Urinary bladder (tissue), 4 donors: ENCODE data around the gene PHOSPHO1. TPM values are rescaled to one million over a fixed set of nuclear protein-coding genes. Genes with fewer than 3 reads are reported as not detected.
A peak's percentile ranks its signal among the peaks of the same experiment; 100 is the strongest.

Experiments used
- DNase-seq: peaks from one replicate; pipeline ENCODE4 v3.0.0-alpha.2; 2015; ENCODE audit errors: extremely low spot score
- H3K27ac ChIP-seq: one replicate; pipeline ENCODE4 v1.5.1; 2013; ENCODE audit warnings: low read depth, mild to moderate bottlenecking, moderate library complexity
- H3K36me3 ChIP-seq: one replicate; pipeline ENCODE4 v1.6.1; 2013; ENCODE audit warnings: mild to moderate bottlenecking, moderate library complexity; ENCODE audit not compliant: insufficient read depth
- H3K4me1 ChIP-seq: one replicate; pipeline ENCODE4 v1.6.1; 2013; ENCODE audit warnings: mild to moderate bottlenecking, moderate library complexity; ENCODE audit not compliant: insufficient read depth
- H3K4me3 ChIP-seq: one replicate; pipeline ENCODE4 v1.5.1; 2013; ENCODE audit warnings: low read depth, low read length
- WGBS: extraction: QIAGEN DNeasy Blood & Tissue Kit; methylation state at CpG from one replicate; pipeline ENCODE4 v1.1.7; 2013; 5-methylcytosine and 5-hydroxymethylcytosine counted together
- polyA plus RNA-seq: library from polyadenylated mRNA; stranded (reverse); fragments of 200-250 nt; gene quantifications from one replicate; pipeline ENCODE4 v1.2.3, GENCODE V29; 2013
- total RNA-seq: library from RNA; depleted of rRNA; stranded (reverse); fragments of >200 nt; gene quantifications from one replicate; pipeline ENCODE4 v1.2.3, GENCODE V29; 2014
- donor health status: healthy with polysubstance abuse.
- donor health status: healthy.

The PHOSPHO1 gene
- total and polyA plus RNA-seq, 2 donors, result 0.75 to 2.0 TPM

DNA sequence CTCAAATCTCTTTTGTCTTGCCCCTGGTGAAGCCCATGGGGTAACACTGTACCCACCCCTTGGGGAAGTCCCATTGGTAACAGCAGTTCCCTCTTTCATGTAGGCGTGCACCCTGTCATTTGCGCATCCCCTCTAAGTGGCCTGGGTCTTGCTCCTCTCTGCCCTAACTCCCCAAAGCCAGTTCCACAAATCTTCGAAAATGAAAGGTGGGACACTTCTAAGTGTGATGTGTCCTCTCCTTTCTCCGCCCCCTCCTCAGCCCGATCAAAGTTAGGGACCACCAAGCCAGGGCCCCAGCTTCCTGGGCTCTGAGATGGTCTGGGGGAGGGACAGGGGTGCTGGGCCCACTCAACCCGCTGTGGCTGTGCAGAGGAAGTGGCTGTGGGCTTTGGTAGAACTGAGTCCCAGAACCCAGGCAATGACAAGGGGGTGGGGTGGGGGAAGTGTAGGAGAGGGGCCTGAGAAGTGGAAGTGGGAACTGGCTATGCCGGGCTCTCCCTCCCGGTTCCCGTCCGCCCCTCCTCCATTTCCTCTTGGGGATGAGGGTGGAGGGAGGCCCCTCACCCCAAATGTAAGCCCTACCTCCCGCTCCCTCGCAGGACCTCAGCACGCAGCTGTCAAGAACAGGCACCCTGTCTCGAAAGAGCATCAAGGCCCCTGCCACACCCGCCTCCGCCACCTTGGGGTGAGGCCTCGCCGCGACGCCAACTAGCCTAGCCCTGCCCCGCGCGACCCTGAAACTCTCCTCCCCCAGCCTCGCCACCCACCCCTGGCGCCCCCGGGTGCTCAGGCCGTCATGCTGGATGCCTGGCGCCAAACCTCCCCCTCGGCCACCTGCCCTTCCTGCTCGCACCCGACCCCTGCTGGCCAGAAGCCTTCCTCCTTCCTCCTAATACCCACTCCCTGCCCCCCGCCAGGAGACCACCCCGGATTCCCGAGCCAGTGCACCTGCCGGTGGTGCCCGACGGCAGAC, 11.4 kb downstream of the PHOSPHO1 start:
- Histone ChIP-seq H3K27ac (peak overlapping the region; percentile 25), H3K4me3 (no peak overlapping the region)
- no peak for DNase-seq

DNA sequence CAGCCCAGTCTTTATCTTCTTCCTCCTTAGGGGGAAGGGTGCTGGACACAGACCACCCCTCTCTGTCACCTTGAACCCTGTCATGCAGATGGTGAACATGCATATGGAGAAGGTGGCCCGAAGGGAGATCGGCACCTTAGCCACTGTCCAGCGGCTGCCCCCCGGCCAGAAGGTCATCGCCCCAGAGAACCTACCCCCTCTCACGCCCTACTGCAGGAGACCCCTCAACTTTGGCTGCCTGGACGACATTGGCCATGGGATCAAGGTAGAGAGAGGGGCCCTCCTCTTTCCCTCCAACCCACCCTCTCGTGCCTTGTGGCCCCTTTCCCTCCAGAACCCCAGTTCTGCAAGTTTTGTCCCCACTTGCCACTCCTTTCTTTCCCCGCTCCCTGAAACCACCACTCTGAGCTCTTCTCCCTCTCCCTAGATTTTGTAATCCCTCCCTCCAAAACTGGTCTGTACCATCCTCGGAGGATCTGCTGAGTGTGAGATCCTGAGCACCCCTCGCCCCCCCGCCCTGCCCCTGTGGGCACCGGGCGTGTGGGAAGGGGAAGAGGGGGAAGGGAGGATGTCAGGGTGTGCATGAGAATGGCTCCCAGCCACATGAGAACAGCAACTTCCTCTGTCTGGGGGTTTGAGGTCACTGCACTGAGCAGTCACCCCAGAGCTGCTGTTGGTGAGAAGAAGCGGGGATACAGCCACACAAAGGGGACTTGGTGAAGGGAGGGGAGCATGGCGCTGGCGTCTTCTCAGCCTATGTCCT, 12.8 kb downstream of the PHOSPHO1 start:
- Histone ChIP-seq H3K4me1 (no peaks in the 10 kb centered on the region), H3K4me3 (no peak overlapping the region), H3K36me3 (no peaks in the 10 kb centered on the region), H3K27ac (no peak overlapping the region)
- 72% methylated on average over 17 of the region's 17 CpGs for WGBS
- no peak for DNase-seq

More for the DNA sequence above, 11.4 kb downstream of the PHOSPHO1 start:
- Histone ChIP-seq H3K36me3 (no peaks in the 10 kb centered on the region), H3K4me1 (peaks cover 4% of the 10 kb centered on the region)
- WGBS, result 41% methylated on average over 37 of the region's 37 CpGs

DNA sequence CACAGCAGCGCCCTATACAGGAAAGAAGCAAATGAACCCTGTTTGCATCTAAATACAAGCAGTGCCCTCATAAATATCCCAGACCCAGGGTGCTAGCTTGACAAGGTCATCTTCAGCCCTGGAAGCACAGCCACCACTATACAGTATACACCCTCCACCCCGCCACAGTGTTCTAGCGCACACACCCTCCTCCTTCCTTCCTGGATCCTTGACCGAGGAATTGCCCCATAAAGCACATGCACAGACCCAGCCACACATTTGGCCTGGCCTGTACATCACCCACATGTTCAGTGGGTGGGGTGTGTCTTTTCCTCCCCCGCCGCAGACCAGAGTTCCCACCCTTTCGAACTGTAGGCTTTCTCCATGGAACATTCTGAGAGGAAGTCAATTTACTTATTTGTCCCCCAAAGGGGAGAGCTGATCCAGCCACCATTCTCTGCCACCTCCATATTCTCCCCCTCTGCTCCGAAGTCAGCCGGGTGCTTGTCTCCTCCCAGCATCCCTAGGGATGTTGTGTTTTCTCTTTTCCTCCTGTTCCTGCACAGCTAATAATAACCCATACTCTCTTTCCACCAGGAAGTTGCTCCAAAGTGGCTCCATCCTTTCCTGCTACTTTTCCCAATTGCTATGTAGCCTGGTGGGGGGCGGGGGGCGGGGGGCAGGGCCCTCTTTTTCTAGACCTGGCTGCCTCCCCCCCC, 13.5 kb downstream of the PHOSPHO1 start:
- no peaks in the 10 kb centered on the region for H3K36me3 ChIP-seq
- no peaks in the 10 kb centered on the region for H3K4me1 ChIP-seq

DNA sequence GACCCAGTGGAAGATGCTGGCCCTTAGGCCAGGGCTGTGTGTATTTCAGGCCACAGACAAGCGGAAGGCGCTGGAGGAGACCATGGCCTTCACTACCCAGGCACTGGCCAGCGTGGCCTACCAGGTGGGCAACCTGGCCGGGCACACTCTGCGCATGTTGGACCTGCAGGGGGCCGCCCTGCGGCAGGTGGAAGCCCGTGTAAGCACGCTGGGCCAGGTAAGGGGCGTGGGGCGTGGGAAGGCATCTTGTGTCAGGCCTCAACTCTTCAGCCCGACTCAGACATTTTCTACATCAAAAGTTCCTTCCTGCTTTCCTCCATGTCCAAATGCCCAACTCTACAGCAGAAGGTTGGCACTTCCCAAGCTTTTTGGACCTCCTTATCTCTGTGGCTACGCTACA, 14.1 kb downstream of the PHOSPHO1 start:
- H3K36me3 ChIP-seq, result no peaks in the 10 kb centered on the region
- DNase-seq, result no peak
- no peak overlapping the region for H3K4me3 ChIP-seq
- WGBS, result 85% methylated on average over 13 of the region's 13 CpGs
- H3K27ac ChIP-seq, result no peak overlapping the region
- no peaks in the 10 kb centered on the region for H3K4me1 ChIP-seq

More for the DNA sequence above, 13.5 kb downstream of the PHOSPHO1 start:
- no peak overlapping the region for H3K27ac ChIP-seq
- 63% methylated on average over 11 of the region's 11 CpGs for WGBS
- no peak overlapping the region for H3K4me3 ChIP-seq
- no peak for DNase-seq

DNA sequence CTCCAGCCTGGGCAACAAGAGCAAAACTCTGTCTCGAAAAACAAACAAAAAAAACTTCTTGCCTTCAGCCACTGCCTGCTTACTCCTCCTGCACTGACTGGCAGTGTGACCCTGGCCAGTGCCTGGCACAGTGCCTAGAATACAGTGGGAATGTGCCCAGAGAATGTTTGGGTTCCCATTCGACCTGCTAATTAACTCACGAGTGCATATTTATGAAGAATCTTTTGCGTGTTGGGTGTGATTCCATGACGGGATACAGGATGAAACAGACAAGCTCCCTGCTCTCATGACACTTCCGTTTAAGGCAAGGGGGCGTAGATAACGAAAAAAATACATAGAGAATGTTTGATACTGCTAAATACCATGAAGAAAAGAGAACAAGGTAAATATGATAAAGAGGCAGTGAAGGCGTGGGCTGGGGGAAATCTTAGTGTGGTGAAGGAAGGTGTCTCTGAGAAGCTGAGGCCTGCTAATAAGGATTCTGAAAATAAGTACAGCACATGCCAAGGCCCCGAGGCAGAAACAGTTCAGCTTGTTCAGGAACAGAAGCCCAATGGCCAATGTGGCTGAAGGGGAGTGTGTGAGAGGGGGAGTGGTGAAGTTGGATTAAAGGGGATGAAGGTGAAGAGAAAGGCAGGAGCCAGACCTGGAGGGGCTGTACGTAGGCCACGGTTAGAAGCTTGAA, 15.8 kb downstream of the PHOSPHO1 start:
- no peak overlapping the region for H3K4me3 ChIP-seq
- no peaks in the 10 kb centered on the region for H3K36me3 ChIP-seq
- no peak overlapping the region for H3K27ac ChIP-seq
- no peak for DNase-seq
- 59% methylated on average over 12 of the region's 12 CpGs for WGBS
- no peaks in the 10 kb centered on the region for H3K4me1 ChIP-seq

DNA sequence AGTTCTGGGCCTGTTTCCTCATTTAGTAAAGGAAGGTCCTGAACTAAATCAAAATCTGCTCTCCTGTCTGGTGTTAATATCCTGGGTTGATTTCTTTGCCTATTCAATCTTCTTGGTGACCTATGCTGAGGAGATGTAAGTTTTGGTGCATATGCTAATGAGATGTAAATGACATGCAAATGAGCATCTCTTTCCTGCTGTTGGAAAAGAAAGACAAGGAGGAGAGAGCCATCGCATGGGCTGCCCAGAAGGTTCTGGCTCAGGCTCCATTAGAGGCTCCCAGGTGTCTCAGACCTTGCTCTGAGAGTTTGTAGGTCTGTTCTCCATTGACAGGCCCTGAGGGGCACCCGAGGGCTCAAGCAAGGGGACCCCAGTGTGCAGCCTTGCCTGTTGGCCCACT, 16.7 kb downstream of the PHOSPHO1 start:
- Histone ChIP-seq H3K36me3 (peaks cover under 1% of the 10 kb centered on the region), H3K27ac (no peak overlapping the region), H3K4me1 (no peaks in the 10 kb centered on the region), H3K4me3 (no peak overlapping the region)
- no peak for DNase-seq
- 93% methylated on average over 2 of the region's 2 CpGs for WGBS

DNA sequence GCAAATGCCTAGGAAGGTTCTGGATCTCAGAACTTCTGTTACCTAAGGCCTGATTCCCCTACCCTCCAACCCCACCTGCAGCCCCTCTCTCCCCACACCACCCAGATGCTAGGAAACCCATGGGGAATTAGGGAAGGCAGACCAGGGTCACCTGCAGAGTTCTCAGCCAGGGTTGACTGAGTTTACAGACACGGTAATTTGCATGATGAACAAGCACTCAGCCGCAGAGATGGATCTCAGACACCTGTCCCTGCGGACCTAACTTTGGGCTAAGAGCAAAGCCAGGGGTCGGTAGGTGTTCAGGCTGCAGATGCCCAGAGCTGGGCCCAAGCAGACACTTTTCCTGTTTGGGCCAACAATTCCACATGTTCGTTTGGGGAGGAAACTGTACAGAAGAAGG, 17.2 kb downstream of the PHOSPHO1 start:
- no peak for DNase-seq
- 71% methylated on average over 5 of the region's 5 CpGs for WGBS
- no peaks in the 10 kb centered on the region for H3K4me1 ChIP-seq
- no peak overlapping the region for H3K27ac ChIP-seq
- H3K36me3 ChIP-seq, result peaks cover 1% of the 10 kb centered on the region
- no peak overlapping the region for H3K4me3 ChIP-seq

DNA sequence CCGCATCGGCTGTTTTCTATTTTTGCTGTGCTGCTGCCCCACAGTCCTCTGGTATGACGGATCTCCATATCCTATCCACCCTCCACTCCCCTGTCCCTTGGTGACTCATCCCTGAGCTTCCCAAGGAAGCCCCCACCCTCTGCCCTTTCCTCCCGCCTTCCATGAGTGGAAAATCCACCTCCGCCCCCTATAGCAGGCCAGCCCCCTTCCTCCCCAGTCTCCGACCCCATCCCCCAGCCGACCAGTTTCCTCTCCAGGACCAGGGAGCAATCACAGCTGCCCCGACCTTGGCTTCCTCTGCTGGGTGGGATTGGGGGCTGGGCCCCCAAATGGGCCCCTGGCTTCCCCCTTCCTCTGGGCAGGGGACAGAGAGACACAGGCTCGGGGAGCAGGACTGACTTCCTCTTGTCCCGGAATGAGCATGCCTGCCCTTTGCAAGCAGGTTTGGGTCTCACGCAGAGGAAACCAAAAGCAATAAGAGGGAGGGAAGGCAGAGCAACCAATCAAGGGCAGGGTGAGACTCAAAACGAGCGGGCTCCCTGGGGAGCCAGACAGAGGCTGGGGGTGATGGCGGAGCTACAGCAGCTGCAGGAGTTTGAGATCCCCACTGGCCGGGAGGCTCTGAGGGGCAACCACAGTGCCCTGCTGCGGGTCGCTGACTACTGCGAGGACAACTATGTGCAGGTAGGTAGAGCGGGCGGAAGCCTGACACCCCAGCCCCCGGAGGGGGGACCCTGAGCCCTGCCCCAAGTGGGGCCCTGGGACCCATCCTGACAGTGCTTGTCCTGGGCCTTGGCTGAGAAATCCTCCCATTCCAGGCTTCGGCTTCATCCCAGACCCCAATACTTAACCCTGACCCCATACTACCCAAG, 20.2 kb downstream of the PHOSPHO1 start, which contains the start of the genes ABI3 and GNGT2:
Gene ABI3 (plus strand): TSS at position 550 of the 872 bp plus-strand sequence. CDS start 18 bp downstream, at position 568.
Gene GNGT2 (minus strand): TSS at position 417 of the 872 bp plus-strand sequence. CDS start 3,152 bp downstream, outside the sequence.
- H3K4me3 ChIP-seq, result peak within 1 kb of the TSS; percentile 29
- H3K36me3 ChIP-seq, result peaks cover 1% of the 10 kb centered on the region
- H3K4me1 ChIP-seq, result no peaks in the 10 kb centered on the region
- peak within 1 kb of the TSS; percentile 63 for H3K27ac ChIP-seq
- WGBS, result 26% methylated on average over 22 of the region's 22 CpGs
- no peak for DNase-seq

DNA sequence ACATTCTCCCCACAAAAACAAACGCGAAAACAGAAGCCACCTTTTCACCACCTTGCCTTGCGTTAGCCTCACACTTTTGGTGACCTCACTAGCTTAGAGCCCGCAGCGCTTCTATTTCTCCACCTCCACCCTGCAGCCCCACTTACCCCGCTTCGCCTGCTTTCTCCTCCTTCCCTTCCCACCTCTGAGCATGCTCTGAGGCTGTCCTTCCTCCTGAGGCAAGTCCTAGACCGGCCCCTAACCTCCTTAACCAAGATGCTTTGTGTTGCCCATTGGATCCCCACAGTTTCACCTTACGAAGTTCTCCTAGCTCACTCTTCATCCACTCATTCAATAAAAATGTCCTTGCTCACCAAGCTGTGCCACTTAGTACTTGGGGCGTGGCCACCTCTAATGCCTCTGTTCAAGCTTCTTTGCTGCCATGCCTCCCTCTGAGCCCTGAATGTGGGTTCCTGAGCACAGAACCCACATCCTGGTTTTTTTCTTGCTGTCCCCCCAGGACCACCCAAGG, 21.5 kb downstream of the PHOSPHO1 start:
- no peak overlapping the region for H3K27ac ChIP-seq
- 86% methylated on average over 10 of the region's 10 CpGs for WGBS
- no peak for DNase-seq

DNA sequence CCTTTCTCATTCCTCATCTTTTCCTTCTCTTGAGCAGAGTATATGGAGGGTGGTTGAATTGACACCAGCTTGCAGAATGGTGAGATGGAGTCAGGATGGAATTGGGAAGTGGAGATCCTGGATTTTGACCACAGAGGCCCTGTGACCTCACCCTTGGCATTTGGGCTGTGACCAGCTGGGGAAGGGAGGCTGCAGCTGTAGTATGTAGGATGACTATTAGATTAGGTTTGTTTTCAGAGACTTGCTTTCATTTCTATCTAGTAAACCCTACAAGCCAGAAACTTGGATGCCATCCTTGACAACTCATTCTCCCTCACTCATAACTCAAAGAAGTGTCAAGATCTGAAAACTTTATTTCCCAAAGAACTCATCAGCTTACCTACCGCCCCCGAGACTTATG, 26.1 kb downstream of the PHOSPHO1 start:
- H3K36me3 ChIP-seq, result peaks cover 1% of the 10 kb centered on the region
- WGBS, result 95% methylated on average over 2 of the region's 2 CpGs
- no peak for DNase-seq

More for the DNA sequence above, 21.5 kb downstream of the PHOSPHO1 start:
- H3K4me1 ChIP-seq, result no peaks in the 10 kb centered on the region
- H3K4me3 ChIP-seq, result no peak overlapping the region
- H3K36me3 ChIP-seq, result peaks cover 1% of the 10 kb centered on the region

DNA sequence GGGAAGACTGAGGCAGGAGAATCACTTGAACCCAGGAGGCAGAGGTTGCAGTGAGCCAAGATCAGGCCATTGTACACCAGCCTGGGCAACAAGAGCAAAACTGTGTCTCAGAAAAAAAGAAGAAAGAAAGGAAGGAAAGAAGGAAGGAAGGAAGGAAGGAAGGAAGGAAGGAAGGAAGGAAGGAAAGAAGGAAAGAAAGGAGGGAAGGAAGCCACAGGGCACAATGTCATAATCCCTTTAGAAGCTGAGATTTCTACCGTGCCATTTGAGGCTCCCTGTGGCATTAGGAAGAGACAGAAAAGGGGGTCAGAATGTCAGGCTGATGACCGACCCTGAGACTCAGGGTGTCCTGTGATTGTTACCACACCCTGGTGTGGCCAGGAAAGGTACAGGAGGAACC, 26.8 kb downstream of the PHOSPHO1 start:
- 72% methylated on average over 2 of the region's 2 CpGs for WGBS
- H3K4me1 ChIP-seq, result no peaks in the 10 kb centered on the region
- H3K4me3 ChIP-seq, result no peak overlapping the region
- DNase-seq, result no peak
- H3K27ac ChIP-seq, result no peak overlapping the region
- H3K36me3 ChIP-seq, result peaks cover under 1% of the 10 kb centered on the region

More for the DNA sequence above, 26.1 kb downstream of the PHOSPHO1 start:
- no peak overlapping the region for H3K4me3 ChIP-seq
- H3K4me1 ChIP-seq, result no peaks in the 10 kb centered on the region
- H3K27ac ChIP-seq, result no peak overlapping the region

DNA sequence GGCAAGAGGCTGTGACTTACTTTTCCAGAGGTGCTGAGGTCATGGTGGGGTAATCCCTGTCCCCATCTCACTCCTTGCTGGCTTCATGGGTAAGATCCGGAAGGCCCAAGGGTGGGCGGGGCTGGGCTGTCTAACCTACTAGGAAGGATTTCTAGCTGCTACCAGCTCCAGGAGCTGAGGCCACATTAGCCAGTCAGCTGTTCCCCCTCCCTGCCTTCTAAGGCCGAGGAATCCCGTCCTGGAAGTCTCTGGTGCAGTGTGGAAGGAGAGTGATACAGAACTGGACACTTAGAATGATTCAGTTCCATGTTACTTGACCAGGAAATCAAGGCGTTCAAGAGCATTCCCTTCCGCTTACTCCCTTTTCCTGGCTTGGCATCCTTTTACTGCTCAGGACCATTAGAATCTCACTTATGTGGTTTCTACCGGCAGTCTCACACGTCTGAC, 29.1 kb downstream of the PHOSPHO1 start:
- Histone ChIP-seq H3K36me3 (no peaks in the 10 kb centered on the region), H3K4me1 (no peaks in the 10 kb centered on the region), H3K4me3 (no peak overlapping the region), H3K27ac (no peak overlapping the region)
- DNase-seq, result no peak
- WGBS, result 69% methylated on average over 8 of the region's 8 CpGs
